A673 (cell line): ENCODE measurements around the gene CCND2. TPM values are rescaled to one million over a fixed set of nuclear protein-coding genes. Genes with fewer than 3 reads are reported as not detected.

Experiments
- BruUV-seq: library from RNA; stranded (reverse); fragments of 400-500 nt; replicated peaks from 2 replicates; lab custom pipeline; 2021; lab: Mats Ljungman, UMichigan
- CTCF ChIA-PET: fragments of 300-600 bp; sonication (Branson Sonifier 250); formaldehyde crosslinking; loops from one replicate; lab custom pipeline; 2022; ENCODE audit warnings: antibody characterized with exemption; lab: Charles Lee
- POLR2A ChIA-PET: fragments of 300-600 bp; sonication (Branson Sonifier 250); formaldehyde crosslinking; loops from one replicate; lab custom pipeline; 2022; ENCODE audit warnings: antibody characterized with exemption; ENCODE audit not compliant: low non-redundant PET; lab: Charles Lee
- DNase-seq: peaks from one replicate; pipeline ENCODE4 v3.0.0-alpha.2; 2015; ENCODE audit warnings: low spot score
- H3K27ac ChIP-seq: fragments of 200-600 bp; sonication (generic); 2 replicates; pipeline ENCODE4 v1.5.1; 2016; ENCODE audit warnings: mixed run types, low read depth, mild to moderate bottlenecking, mixed read lengths, antibody characterized with exemption, low read length; ENCODE audit not compliant: poor library complexity, severe bottlenecking
- H3K27me3 ChIP-seq: fragments of 200-600 bp; sonication (generic); replicated peaks from 2 replicates; pipeline ENCODE4 v1.6.1; 2017; ENCODE audit warnings: mixed run types, low read depth, mild to moderate bottlenecking, mixed read lengths, antibody characterized with exemption, low read length; ENCODE audit not compliant: insufficient read depth, poor library complexity
- H3K36me3 ChIP-seq: fragments of 200-600 bp; sonication (generic); 2 replicates; pipeline ENCODE4 v1.6.1; 2016; ENCODE audit warnings: mixed run types, mild to moderate bottlenecking, mixed read lengths, antibody characterized with exemption, low read length; ENCODE audit not compliant: insufficient read depth, poor library complexity, severe bottlenecking
- H3K4me1 ChIP-seq: fragments of 200-600 bp; sonication (generic); 2 replicates; pipeline ENCODE4 v1.6.1; 2017; ENCODE audit warnings: mixed run types, mild to moderate bottlenecking, mixed read lengths, antibody characterized with exemption, low read length; ENCODE audit not compliant: insufficient read depth, poor library complexity, severe bottlenecking
- H3K4me3 ChIP-seq: fragments of 200-600 bp; sonication (generic); 2 replicates; pipeline ENCODE4 v1.5.1; 2016; ENCODE audit warnings: low read depth, mixed run types, mild to moderate bottlenecking, mixed read lengths, low read length; ENCODE audit not compliant: poor library complexity, severe bottlenecking
- H3K9me3 ChIP-seq: fragments of 200-600 bp; sonication (generic); 2 replicates; pipeline ENCODE4 v1.6.1; 2016; ENCODE audit warnings: mixed run types, low read depth, mild to moderate bottlenecking, mixed read lengths, antibody characterized with exemption, low read length; ENCODE audit not compliant: poor library complexity, severe bottlenecking
- CTCF ChIP-seq: fragments of 300-800, 200-600 bp; sonication (generic); conservative IDR thresholded peaks from 2 replicates; pipeline ENCODE4 v1.5.1; 2017; ENCODE audit warnings: low read depth, mild to moderate bottlenecking, antibody characterized with exemption, low read length, moderate library complexity, mixed read lengths
- EZH2 ChIP-seq: fragments of 200-600 bp; sonication (generic); IDR thresholded peaks from 2 replicates; pipeline ENCODE4 v1.6.1; 2017; ENCODE audit warnings: borderline replicate concordance, low read depth, mild to moderate bottlenecking, mixed read lengths, antibody characterized with exemption, low read length; ENCODE audit not compliant: poor library complexity, severe bottlenecking
- intact Hi-C: fragments of 100-400 bp; cut with micrococcal nuclease; formaldehyde crosslinking; loops from one replicate; pipeline ENCODE4 v1.10.0; 2022; ENCODE audit not compliant: unreplicated experiment
- total RNA-seq: library from RNA; stranded (reverse); gene quantifications from 2 replicates; pipeline ENCODE4 v1.2.3, GENCODE V29; 2021

The CCND2 gene
- total RNA-seq, 1 experiment from 2014 or later = 2.6 TPM

- H3K27ac ChIP-seq = no peak overlapping the region
- H3K4me1 ChIP-seq = peaks cover 9% of the 10 kb centered on the region
- TF ChIP-seq EZH2 (no peak), CTCF (no peak)
- no peak for DNase-seq
- H3K36me3 ChIP-seq = no peaks in the 10 kb centered on the region
- H3K9me3 ChIP-seq = no peaks in the 10 kb centered on the region
- CTCF ChIA-PET = no interaction called here
- no TSS peak for BruUV-seq
- intact Hi-C loops = no loop called here
- no peak overlapping the region for H3K4me3 ChIP-seq
- POLR2A ChIA-PET = no interaction called here
- peaks cover 97% of the 10 kb centered on the region for H3K27me3 ChIP-seq
Measured at GRCh38 chr12:4266990-4267389, 6.6 kb upstream of the CCND2 start.

GRCh38 chr12:4267704-4268328 lies 5.7 kb upstream of the CCND2 start:
- intact Hi-C loops = no loop called here
- Histone ChIP-seq H3K9me3 (no peaks in the 10 kb centered on the region), H3K36me3 (no peaks in the 10 kb centered on the region), H3K4me3 (no peak overlapping the region), H3K4me1 (peaks cover 14% of the 10 kb centered on the region), H3K27ac (no peak overlapping the region), H3K27me3 (peaks cover 100% of the 10 kb centered on the region)
- TF ChIP-seq CTCF (no peak), EZH2 (no peak)
- POLR2A ChIA-PET = no interaction called here
- BruUV-seq = no TSS peak
- DNase-seq = no peak
- CTCF ChIA-PET = interaction anchor here (1.6 kb wide), 1 partner anchor 9 kb away, joined by 6 read pairs; no protein-coding TSS in a partner anchor

- Histone ChIP-seq H3K4me1 (peaks cover 17% of the 10 kb centered on the region), H3K4me3 (peak overlapping the region; percentile 33), H3K9me3 (no peaks in the 10 kb centered on the region), H3K27ac (no peak overlapping the region), H3K27me3 (peaks cover 100% of the 10 kb centered on the region), H3K36me3 (no peaks in the 10 kb centered on the region)
- ChIA-PET POLR2A (no interaction called here), CTCF (interaction anchor here (1.6 kb wide), 1 partner anchor 8 kb away, joined by 6 read pairs; no protein-coding TSS in a partner anchor)
- DNase-seq = no peak
- TF ChIP-seq EZH2 = peak; percentile 93
- TF ChIP-seq CTCF = no peak
- BruUV-seq = no TSS peak
- intact Hi-C loops = no loop called here
Measured at GRCh38 chr12:4268329-4269181, 5.0 kb upstream of the CCND2 start.
